Erythroblast (primary cell): ENCODE data around the gene SALL3.

Source experiments
- GATA1 ChIP-seq: IDR thresholded peaks from 2 replicates; pipeline ENCODE4 v1.6.1; 2011; ENCODE audit warnings: low read depth, mild to moderate bottlenecking, control low read depth, low read length, moderate library complexity
- POLR2A ChIP-seq: IDR thresholded peaks from 2 replicates; pipeline ENCODE4 v1.6.1; 2011; ENCODE audit warnings: mild to moderate bottlenecking, low read length

- TF ChIP-seq POLR2A (no peak), GATA1 (no peak)
Observed at GRCh38 chr18:78986018-78986481, 6.4 kb downstream of the SALL3 start.
